ENCODE data around the gene SLC4A4.

The SLC4A4 gene

DNA sequence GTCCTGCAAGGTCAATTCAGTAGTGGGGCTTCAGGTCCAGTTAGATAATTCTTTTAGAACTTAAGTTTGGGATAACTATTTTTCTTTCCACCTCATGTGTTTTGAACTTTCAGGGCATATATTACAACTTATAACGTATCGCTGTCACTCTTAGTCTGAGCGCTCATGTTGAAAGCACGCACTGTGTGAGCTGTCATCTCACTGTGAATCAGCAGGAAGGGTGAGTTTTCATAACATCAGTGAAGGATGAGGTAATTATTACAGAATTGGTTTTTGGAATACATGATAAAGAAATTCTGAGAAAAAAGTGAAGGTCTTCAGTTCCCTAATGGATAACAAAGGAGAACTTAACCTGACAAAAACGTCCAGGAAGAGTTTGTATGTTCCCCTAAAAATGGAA, 45.1 kb upstream of the SLC4A4 start:
- peaks cover 2% of the 10 kb centered on the region for H3K4me1 ChIP-seq (ENCODE audit: control insufficient read depth, insufficient read depth, low read depth, low read length)
- H2AK5ac ChIP-seq (ENCODE audit: low read length, severe bottlenecking) = no peak overlapping the region
- H3K14ac ChIP-seq (ENCODE audit: low read length in 2 of 2) = no peak overlapping the region
- H3K79me1 ChIP-seq (replicated peaks; ENCODE audit: low read length, poor library complexity, severe bottlenecking) = peaks cover 3% of the 10 kb centered on the region
- no peaks in the 10 kb centered on the region for H3K9me3 ChIP-seq (ENCODE audit: control insufficient read depth, low read length)
- H3K27me3 ChIP-seq (ENCODE audit: control insufficient read depth in 1 of 2, insufficient read depth in 1 of 2, low read length in 2 of 2) = no peaks in the 10 kb centered on the region
- H3K27ac ChIP-seq (ENCODE audit: low read length, poor library complexity, severe bottlenecking) = peak overlapping the region; percentile 32
- H4K8ac ChIP-seq (ENCODE audit: low read length) = no peak overlapping the region
- H2BK12ac ChIP-seq (ENCODE audit: low read length in 2 of 2) = no peak overlapping the region
- H3K23ac ChIP-seq (ENCODE audit: low read length in 2 of 2) = no peak overlapping the region
- no peak overlapping the region for H3K18ac ChIP-seq (ENCODE audit: low read depth in 1 of 2, low read length in 2 of 2)
- no peak overlapping the region for H2BK5ac ChIP-seq (ENCODE audit: low read depth, low read length, poor library complexity, severe bottlenecking)
- H3K4me3 ChIP-seq (ENCODE audit: insufficient read depth in 1 of 2, low read depth in 1 of 2, low read length in 2 of 2) = no peak overlapping the region
- H2BK15ac ChIP-seq (ENCODE audit: low read depth, poor library complexity, severe bottlenecking) = no peak overlapping the region
- H2AFZ ChIP-seq (ENCODE audit: low read depth, low read length) = no peak overlapping the region
- H3K36me3 ChIP-seq (ENCODE audit: control insufficient read depth in 1 of 2, insufficient read depth in 2 of 2, low read depth in 1 of 2, low read length in 2 of 2) = no peaks in the 10 kb centered on the region
- no peak overlapping the region for H3K4me2 ChIP-seq (ENCODE audit: low read length, poor library complexity, severe bottlenecking)
- H2BK120ac ChIP-seq (ENCODE audit: low read depth, low read length) = no peak overlapping the region
- 94% methylated on average over 5 of the region's 5 CpGs for WGBS
- no peak overlapping the region for H3K4ac ChIP-seq (ENCODE audit: low read depth in 1 of 2, low read length in 2 of 2)
- DNase-seq = no peak
- no peak overlapping the region for H4K91ac ChIP-seq (ENCODE audit: low read length)
- peak overlapping the region; percentile 55 for H3K9ac ChIP-seq (ENCODE audit: low read length)

DNA sequence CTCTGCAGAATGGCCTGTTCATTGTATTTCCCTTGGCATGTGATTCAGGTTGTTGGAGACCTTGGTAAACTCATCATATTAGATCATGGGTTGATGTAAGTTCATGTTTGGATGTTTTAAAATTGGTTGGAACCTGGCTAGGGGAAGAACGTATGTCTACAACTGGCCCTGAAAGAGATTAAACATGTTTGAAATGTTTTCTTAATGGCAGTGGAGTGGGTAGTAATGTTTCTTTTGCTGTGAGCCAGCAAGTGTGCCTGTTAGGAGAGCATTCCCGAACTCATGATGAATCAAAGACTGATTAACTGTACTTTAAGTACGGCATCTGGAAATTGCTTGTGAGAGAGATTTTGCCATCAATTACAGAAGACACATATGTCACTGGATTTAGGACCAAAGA, 44.5 kb upstream of the SLC4A4 start:
- H3K36me3 ChIP-seq (ENCODE audit: control insufficient read depth in 1 of 2, insufficient read depth in 2 of 2, low read depth in 1 of 2, low read length in 2 of 2) = no peaks in the 10 kb centered on the region
- no peaks in the 10 kb centered on the region for H3K9me3 ChIP-seq (ENCODE audit: control insufficient read depth, low read length)
- H2AK5ac ChIP-seq (ENCODE audit: low read length, severe bottlenecking) = no peak overlapping the region
- no peak overlapping the region for H2BK5ac ChIP-seq (ENCODE audit: low read depth, low read length, poor library complexity, severe bottlenecking)
- H2BK12ac ChIP-seq (ENCODE audit: low read length in 2 of 2) = no peak overlapping the region
- H3K27me3 ChIP-seq (ENCODE audit: control insufficient read depth in 1 of 2, insufficient read depth in 1 of 2, low read length in 2 of 2) = no peaks in the 10 kb centered on the region
- no peak overlapping the region for H3K4me2 ChIP-seq (ENCODE audit: low read length, poor library complexity, severe bottlenecking)
- no peak overlapping the region for H3K14ac ChIP-seq (ENCODE audit: low read length in 2 of 2)
- 76% methylated on average over 3 of the region's 3 CpGs for WGBS
- H3K9ac ChIP-seq (ENCODE audit: low read length) = peak overlapping the region; percentile 55
- no peak overlapping the region for H4K8ac ChIP-seq (ENCODE audit: low read length)
- no peak overlapping the region for H3K18ac ChIP-seq (ENCODE audit: low read depth in 1 of 2, low read length in 2 of 2)
- H3K79me1 ChIP-seq (replicated peaks; ENCODE audit: low read length, poor library complexity, severe bottlenecking) = peaks cover 2% of the 10 kb centered on the region
- no peak overlapping the region for H2BK120ac ChIP-seq (ENCODE audit: low read depth, low read length)
- no peak overlapping the region for H3K4ac ChIP-seq (ENCODE audit: low read depth in 1 of 2, low read length in 2 of 2)
- H3K4me1 ChIP-seq (ENCODE audit: control insufficient read depth, insufficient read depth, low read depth, low read length) = peaks cover 2% of the 10 kb centered on the region
- no peak overlapping the region for H3K23ac ChIP-seq (ENCODE audit: low read length in 2 of 2)
- H2BK15ac ChIP-seq (ENCODE audit: low read depth, poor library complexity, severe bottlenecking) = no peak overlapping the region
- H3K4me3 ChIP-seq (ENCODE audit: insufficient read depth in 1 of 2, low read depth in 1 of 2, low read length in 2 of 2) = no peak overlapping the region
- H3K27ac ChIP-seq (ENCODE audit: low read length, poor library complexity, severe bottlenecking) = peak overlapping the region; percentile 24
- DNase-seq = no peak
- H4K91ac ChIP-seq (ENCODE audit: low read length) = no peak overlapping the region
- no peak overlapping the region for H2AFZ ChIP-seq (ENCODE audit: low read depth, low read length)

DNA sequence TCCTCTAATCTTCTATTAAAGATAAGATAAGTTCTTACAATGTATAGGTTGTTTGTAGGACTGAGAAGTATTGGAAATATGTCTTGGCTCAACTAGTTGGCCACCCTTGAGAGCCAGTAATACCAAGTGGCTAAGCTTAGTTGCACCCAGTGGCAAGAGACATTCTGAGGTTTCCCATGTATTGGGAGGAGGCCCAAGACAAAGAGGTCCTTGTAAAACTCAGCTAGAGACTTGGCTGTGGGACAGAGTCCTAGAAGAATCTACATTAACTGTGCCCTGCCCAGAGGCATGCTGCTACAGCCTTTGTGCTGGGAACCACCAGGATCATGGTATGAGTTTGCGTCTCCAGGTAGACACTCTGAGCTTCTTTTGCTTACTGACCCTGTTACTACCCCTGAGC, 41.9 kb upstream of the SLC4A4 start:
- no peaks in the 10 kb centered on the region for H3K36me3 ChIP-seq (ENCODE audit: control insufficient read depth in 1 of 2, insufficient read depth in 2 of 2, low read depth in 1 of 2, low read length in 2 of 2)

DNA sequence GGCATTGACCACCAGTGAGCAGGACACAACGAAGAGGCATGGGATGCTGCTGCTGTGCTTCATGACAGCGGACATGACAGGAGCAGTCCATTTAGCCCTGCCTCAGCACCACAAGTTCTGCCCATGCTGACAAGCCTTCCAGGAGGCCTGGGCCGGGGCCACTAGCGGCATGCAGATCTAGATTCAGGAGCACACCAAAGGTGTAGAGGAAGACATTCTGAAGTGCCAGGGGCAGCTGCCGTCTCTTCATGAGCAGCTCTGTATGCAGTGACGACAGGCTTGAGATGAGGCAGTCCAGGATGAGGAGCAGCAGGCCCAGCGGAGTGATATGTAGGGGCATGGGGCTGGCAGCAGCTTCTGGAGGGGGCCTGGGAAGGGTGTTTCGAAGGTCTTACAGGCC, 38.5 kb upstream of the SLC4A4 start:
- 88% methylated on average over 8 of the region's 8 CpGs for WGBS

More for the DNA sequence above, 41.9 kb upstream of the SLC4A4 start:
- Histone ChIP-seq H3K4ac (ENCODE audit: low read depth in 1 of 2, low read length in 2 of 2) (no peak overlapping the region), H3K4me1 (ENCODE audit: control insufficient read depth, insufficient read depth, low read depth, low read length) (no peaks in the 10 kb centered on the region), H3K27me3 (ENCODE audit: control insufficient read depth in 1 of 2, insufficient read depth in 1 of 2, low read length in 2 of 2) (no peaks in the 10 kb centered on the region), H2AK5ac (ENCODE audit: low read length, severe bottlenecking) (peak overlapping the region; percentile 90), H4K91ac (ENCODE audit: low read length) (no peak overlapping the region), H2BK5ac (ENCODE audit: low read depth, low read length, poor library complexity, severe bottlenecking) (no peak overlapping the region), H3K9ac (ENCODE audit: low read length) (no peak overlapping the region), H3K9me3 (ENCODE audit: control insufficient read depth, low read length) (no peaks in the 10 kb centered on the region), H2BK120ac (ENCODE audit: low read depth, low read length) (no peak overlapping the region), H3K4me3 (ENCODE audit: insufficient read depth in 1 of 2, low read depth in 1 of 2, low read length in 2 of 2) (no peak overlapping the region), H2BK12ac (ENCODE audit: low read length in 2 of 2) (no peak overlapping the region), H2BK15ac (ENCODE audit: low read depth, poor library complexity, severe bottlenecking) (no peak overlapping the region), H3K14ac (ENCODE audit: low read length in 2 of 2) (no peak overlapping the region), H2AFZ (ENCODE audit: low read depth, low read length) (no peak overlapping the region), H4K8ac (ENCODE audit: low read length) (no peak overlapping the region), H3K18ac (ENCODE audit: low read depth in 1 of 2, low read length in 2 of 2) (no peak overlapping the region), H3K79me1 (replicated peaks; ENCODE audit: low read length, poor library complexity, severe bottlenecking) (peaks cover 4% of the 10 kb centered on the region), H3K27ac (ENCODE audit: low read length, poor library complexity, severe bottlenecking) (no peak overlapping the region), H3K23ac (ENCODE audit: low read length in 2 of 2) (no peak overlapping the region), H3K4me2 (ENCODE audit: low read length, poor library complexity, severe bottlenecking) (no peak overlapping the region)
- 90% methylated on average over 1 of the region's 1 CpG for WGBS
- no peak for DNase-seq

More for the DNA sequence above, 38.5 kb upstream of the SLC4A4 start:
- H3K79me1 ChIP-seq (replicated peaks; ENCODE audit: low read length, poor library complexity, severe bottlenecking) = peaks cover 5% of the 10 kb centered on the region
- no peak overlapping the region for H3K27ac ChIP-seq (ENCODE audit: low read length, poor library complexity, severe bottlenecking)
- no peak overlapping the region for H3K4me3 ChIP-seq (ENCODE audit: insufficient read depth in 1 of 2, low read depth in 1 of 2, low read length in 2 of 2)
- no peak overlapping the region for H3K4ac ChIP-seq (ENCODE audit: low read depth in 1 of 2, low read length in 2 of 2)
- no peaks in the 10 kb centered on the region for H3K9me3 ChIP-seq (ENCODE audit: control insufficient read depth, low read length)
- H3K36me3 ChIP-seq (ENCODE audit: control insufficient read depth in 1 of 2, insufficient read depth in 2 of 2, low read depth in 1 of 2, low read length in 2 of 2) = no peaks in the 10 kb centered on the region
- no peak overlapping the region for H4K91ac ChIP-seq (ENCODE audit: low read length)
- H3K23ac ChIP-seq (ENCODE audit: low read length in 2 of 2) = no peak overlapping the region
- H3K9ac ChIP-seq (ENCODE audit: low read length) = no peak overlapping the region
- no peaks in the 10 kb centered on the region for H3K4me1 ChIP-seq (ENCODE audit: control insufficient read depth, insufficient read depth, low read depth, low read length)
- no peak overlapping the region for H2BK15ac ChIP-seq (ENCODE audit: low read depth, poor library complexity, severe bottlenecking)
- H3K18ac ChIP-seq (ENCODE audit: low read depth in 1 of 2, low read length in 2 of 2) = no peak overlapping the region
- no peaks in the 10 kb centered on the region for H3K27me3 ChIP-seq (ENCODE audit: control insufficient read depth in 1 of 2, insufficient read depth in 1 of 2, low read length in 2 of 2)
- no peak overlapping the region for H2BK12ac ChIP-seq (ENCODE audit: low read length in 2 of 2)
- no peak overlapping the region for H2BK5ac ChIP-seq (ENCODE audit: low read depth, low read length, poor library complexity, severe bottlenecking)
- H3K14ac ChIP-seq (ENCODE audit: low read length in 2 of 2) = peak overlapping the region in 1 of 2 experiments; percentile 31
- DNase-seq = no peak
- no peak overlapping the region for H2AFZ ChIP-seq (ENCODE audit: low read depth, low read length)
- no peak overlapping the region for H3K4me2 ChIP-seq (ENCODE audit: low read length, poor library complexity, severe bottlenecking)
- H2BK120ac ChIP-seq (ENCODE audit: low read depth, low read length) = no peak overlapping the region
- no peak overlapping the region for H2AK5ac ChIP-seq (ENCODE audit: low read length, severe bottlenecking)
- no peak overlapping the region for H4K8ac ChIP-seq (ENCODE audit: low read length)

Data from mesenchymal stem cell (in vitro differentiated cells and primary cell).